Pancreas (tissue), 10 donors: ENCODE measurements around the gene OSBPL8. TPM values are rescaled to one million over a fixed set of nuclear protein-coding genes. Genes with fewer than 3 reads are reported as not detected.

Experiments used
- ATAC-seq, 4 donors: fragments of 200-7000 bp; cut with Tn5 transposase; one replicate each; pipeline versions ENCODE4 v1.8.0 to v1.9.1; 2020; ENCODE audit warnings: mild to moderate bottlenecking in 4 of 4, moderate library complexity in 4 of 4
- DNase-seq, 6 donors: peaks; one replicate each; pipeline ENCODE4 v3.0.0-alpha.2; 2020
- FAIRE-seq: peaks from 2 replicates; lab custom pipeline; 2012; peaks lifted over from hg19 to GRCh38; lab: Jason Lieb, UNC
- H3K27ac ChIP-seq, 4 donors: fragments of 200-600 bp; sonication (generic); 1 replicate in 3 of 4; 2 replicates in 1 of 4; pipeline versions ENCODE4 v1.5.0 to v1.8.0; 2020
- H3K27me3 ChIP-seq, 4 donors: fragments of 200-600 bp; one replicate each; pipeline ENCODE4 v1.8.0; 2021
- H3K36me3 ChIP-seq, 3 donors: fragments of 200-600 bp; sonication (generic) in 1 of 3; one replicate each; pipeline versions ENCODE4 v1.5.0 to v1.8.0; 2020 to 2021
- H3K4me1 ChIP-seq, 3 donors: fragments of 200-600 bp; one replicate each; pipeline ENCODE4 v1.8.0; 2021
- H3K4me3 ChIP-seq, 4 donors: fragments of 200-600 bp; sonication (generic) in 2 of 4; one replicate each; pipeline versions ENCODE4 v1.5.0 to v1.8.0; 2020 to 2021
- H3K9me3 ChIP-seq, 4 donors: fragments of 200-600 bp; one replicate each; pipeline ENCODE4 v1.8.0; 2021
- CTCF ChIP-seq, 4 donors: fragments of 200-600 bp; sonication (generic) in 3 of 4; IDR thresholded peaks; one replicate each; pipeline versions ENCODE4 v1.5.0 to v1.8.0; 2021; ENCODE audit warnings: antibody characterized with exemption in 4 of 4
- WGBS, 2 donors: extraction: QIAGEN DNeasy Blood & Tissue Kit; methylation state at CpG; one replicate each; pipeline ENCODE4 v1.1.7; 2013; 5-methylcytosine and 5-hydroxymethylcytosine counted together
- intact Hi-C, 3 donors: fragments of 100-400 bp; cut with DNase I; formaldehyde crosslinking; loops; one replicate each; pipeline versions ENCODE4 v1.11.1 to v1.14.2; 2022
- polyA plus RNA-seq, 2 donors: library from polyadenylated mRNA; stranded (reverse); fragments of 200-250 nt; gene quantifications; one replicate each; pipeline ENCODE4 v1.2.3, GENCODE V29; 2013
- total RNA-seq, 6 donors: library from RNA; stranded (reverse); fragmentation: NEBNext Ultra II Directional in 4 of 6; extraction: Animal tissue kit (Norgen Biotek cat#: 25700) in 4 of 6; gene quantifications; one replicate each; pipeline versions ENCODE4 v1.2.1 to v1.2.4, GENCODE V29; 2021 to 2023
- donor health status: healthy with polysubstance abuse.
- donor health status: DM: no; HTN: no; CAD: no; lungs with moderate emphysema.
- donor health status: DM: no; HTN: no; CAD: no.
- donor health status: control.
- donor health status: control.
- donor health status: Bipolar disorder and iron deficiency.
- donor health status: DM: yes; HTN: yes; CAD: no.
- donor health status: DM: no; HTN: no; CAD: no.
- donor health status: DM: no; HTN: no; CAD: no.
- donor health status: DM: yes; HTN: yes; CAD: no.

Gene OSBPL8
- total and polyA plus RNA-seq, 8 donors: 3.6 to 39.6 (median 22.7) TPM

GRCh38 chr12:76316468-76316867 is 243.1 kb downstream of the OSBPL8 start:
- TF ChIP-seq CTCF (IDR thresholded peaks at IDR 0.05): no peak
- H3K27ac ChIP-seq: no peak overlapping the region
- intact Hi-C loops: no loop called here
- ATAC-seq (no peak), DNase-seq (no peak), FAIRE-seq (no peak)
- no peaks in the 10 kb centered on the region for H3K9me3 ChIP-seq
- no peak overlapping the region for H3K4me3 ChIP-seq
- no peaks in the 10 kb centered on the region for H3K36me3 ChIP-seq
- WGBS, 2 donors: 72 to 79% methylated on average over 7 of the region's 7 CpGs
- no peaks in the 10 kb centered on the region for H3K27me3 ChIP-seq
- no peaks in the 10 kb centered on the region for H3K4me1 ChIP-seq

- Histone ChIP-seq H3K36me3 (no peaks in the 10 kb centered on the region), H3K9me3 (no peaks in the 10 kb centered on the region), H3K27me3 (no peaks in the 10 kb centered on the region), H3K4me3 (no peak overlapping the region), H3K27ac (no peak overlapping the region), H3K4me1 (no peaks in the 10 kb centered on the region)
- TF ChIP-seq CTCF (IDR thresholded peaks at IDR 0.05): no peak
- intact Hi-C loops: no loop called here
- ATAC-seq: no peak
- no peak for DNase-seq
- FAIRE-seq: no peak
- WGBS, 2 donors: 60 to 69% methylated on average over 9 of the region's 9 CpGs
Observed at GRCh38 chr12:76313299-76313698, 246.3 kb downstream of the OSBPL8 start.

GRCh38 chr12:76312315-76312714 is 247.3 kb downstream of the OSBPL8 start:
- WGBS, 2 donors: 70 to 83% methylated on average over 7 of the region's 7 CpGs
- Histone ChIP-seq H3K36me3 (no peaks in the 10 kb centered on the region), H3K27ac (no peak overlapping the region), H3K4me3 (no peak overlapping the region), H3K27me3 (no peaks in the 10 kb centered on the region), H3K4me1 (no peaks in the 10 kb centered on the region), H3K9me3 (no peaks in the 10 kb centered on the region)
- ATAC-seq (no peak), FAIRE-seq (no peak), DNase-seq (no peak)
- TF ChIP-seq CTCF (IDR thresholded peaks at IDR 0.05): no peak
- intact Hi-C loops: no loop called here

GRCh38 chr12:76311796-76312195 is 247.8 kb downstream of the OSBPL8 start:
- DNase-seq (no peak), FAIRE-seq (no peak), ATAC-seq (no peak)
- Histone ChIP-seq H3K27me3 (no peaks in the 10 kb centered on the region), H3K36me3 (no peaks in the 10 kb centered on the region), H3K4me1 (no peaks in the 10 kb centered on the region), H3K27ac (no peak overlapping the region), H3K9me3 (no peaks in the 10 kb centered on the region), H3K4me3 (no peak overlapping the region)
- TF ChIP-seq CTCF (IDR thresholded peaks at IDR 0.05): no peak
- intact Hi-C loops: no loop called here
- WGBS, 2 donors: 67 to 71% methylated on average over 3 of the region's 3 CpGs

- H3K4me1 ChIP-seq: no peaks in the 10 kb centered on the region
- H3K4me3 ChIP-seq: no peak overlapping the region
- TF ChIP-seq CTCF (IDR thresholded peaks at IDR 0.05): no peak
- H3K27me3 ChIP-seq: no peaks in the 10 kb centered on the region
- H3K27ac ChIP-seq: no peak overlapping the region
- intact Hi-C loops: no loop called here
- no peak for DNase-seq
- no peak for ATAC-seq
- no peak for FAIRE-seq
- no peaks in the 10 kb centered on the region for H3K36me3 ChIP-seq
- no peaks in the 10 kb centered on the region for H3K9me3 ChIP-seq
Observed at GRCh38 chr12:76310110-76310509, 249.5 kb downstream of the OSBPL8 start.
